GM12878 (cell line): ENCODE data around the gene ATCAY. TPM values are rescaled to one million over a fixed set of nuclear protein-coding genes. Genes with fewer than 3 reads are reported as not detected.

Experiments
- ATAC-seq: fragments of 200-7000 bp; cut with Tn5 transposase; 3 replicates; pipeline ENCODE4 v1.9.1; 2020; ENCODE audit warnings: mild to moderate bottlenecking, moderate library complexity
- BruUV-seq: library from RNA; stranded (reverse); fragments of 400-500 nt; replicated peaks from 2 replicates; lab custom pipeline; 2021; lab: Mats Ljungman, UMichigan
- CTCF ChIA-PET: fragments of 300-600 bp; sonication (Branson Sonifier 250); formaldehyde crosslinking; extraction: SDS; loops from one replicate; lab custom pipeline; 2021; ENCODE audit warnings: inconsistent platforms; lab: Yijun Ruan, JAX
- POLR2A ChIA-PET: fragments of 350-600 bp; formaldehyde crosslinking; extraction: SDS; loops from one replicate; lab custom pipeline; 2021; ENCODE audit warnings: inconsistent platforms; lab: Charles Lee
- RAD21 ChIA-PET: fragments of 300-600 bp; sonication (Branson Sonifier 250); formaldehyde crosslinking; loops from one replicate; lab custom pipeline; 2023; ENCODE audit warnings: antibody characterized with exemption; ENCODE audit not compliant: unreplicated experiment; lab: Charles Lee
- SMC1A ChIA-PET: fragments of 300-600 bp; sonication (Branson Sonifier 250); formaldehyde crosslinking; loops from one replicate; lab custom pipeline; 2023; ENCODE audit not compliant: unreplicated experiment, uncharacterized antibody; lab: Charles Lee
- DNase-seq: peaks from one replicate; pipeline ENCODE4 v3.0.0-alpha.2; 2011; ENCODE audit warnings: low read depth, low spot score
- FAIRE-seq: peaks from 3 replicates; lab custom pipeline; 2011; peaks lifted over from hg19 to GRCh38; lab: Jason Lieb, UNC
- H2AFZ ChIP-seq: 2 replicates; pipeline ENCODE4 v1.6.0; 2011; ENCODE audit warnings: low read depth, low read length, control low read depth; ENCODE audit not compliant: control insufficient read depth
- H3K27ac ChIP-seq: 2 replicates; pipeline ENCODE4 v1.5.1; 2011; ENCODE audit warnings: control low read depth; ENCODE audit not compliant: control insufficient read depth, insufficient read depth
- H3K27me3 ChIP-seq, 2 experiments: replicated peaks in 1 of 2; 2 replicates each; pipeline versions ENCODE4 v1.6.0 to v1.6.1; 2011; ENCODE audit warnings: low read length in 1 of 2; ENCODE audit not compliant: control insufficient read depth in 2 of 2, insufficient read depth in 2 of 2
- H3K36me3 ChIP-seq, 2 experiments: 2 replicates each; pipeline ENCODE4 v1.5.1; 2011; ENCODE audit warnings: low read length in 1 of 2; ENCODE audit not compliant: control insufficient read depth in 2 of 2, insufficient read depth in 2 of 2
- H3K4me1 ChIP-seq: 2 replicates; pipeline ENCODE4 v1.6.1; 2011; ENCODE audit warnings: mild to moderate bottlenecking, low read length, moderate library complexity, mixed read lengths; ENCODE audit not compliant: control insufficient read depth, insufficient read depth
- H3K4me2 ChIP-seq: 2 replicates; pipeline ENCODE4 v1.6.0; 2011; ENCODE audit warnings: control low read depth; ENCODE audit not compliant: control insufficient read depth, insufficient read depth
- H3K4me3 ChIP-seq: fragments of 200-600 bp; sonication (generic); 2 replicates; pipeline ENCODE4 v1.5.1; 2016
- H3K79me2 ChIP-seq: 2 replicates; pipeline ENCODE4 v1.6.0; 2011; ENCODE audit warnings: low read length; ENCODE audit not compliant: control insufficient read depth, insufficient read depth
- H3K9ac ChIP-seq: 2 replicates; pipeline ENCODE4 v1.8.0; 2011; ENCODE audit warnings: low read length, control low read depth, mixed read lengths; ENCODE audit not compliant: control insufficient read depth, insufficient read depth
- H3K9me3 ChIP-seq: replicated peaks from 3 replicates; pipeline ENCODE4 v1.5.1; 2011; ENCODE audit warnings: mild to moderate bottlenecking, low read length; ENCODE audit not compliant: control insufficient read depth, insufficient read depth
- H4K20me1 ChIP-seq: 2 replicates; pipeline ENCODE4 v1.6.0; 2011; ENCODE audit not compliant: control insufficient read depth, insufficient read depth
- CHD1 ChIP-seq: IDR thresholded peaks from 2 replicates; pipeline ENCODE4 v1.6.1; 2012; ENCODE audit warnings: low read depth, low read length, improper control_type of control experiment
- GATAD2B ChIP-seq: fragments of 450-650 bp; conservative IDR thresholded peaks from 2 replicates; pipeline ENCODE4 v1.6.1; 2017; ENCODE audit warnings: low read depth, mild to moderate bottlenecking, moderate library complexity
- PKNOX1 ChIP-seq: fragments of 450-650 bp; IDR thresholded peaks from 2 replicates; pipeline ENCODE4 v1.6.1; 2016; ENCODE audit warnings: mild to moderate bottlenecking
- WGBS: methylation state at CpG from one replicate; pipeline ENCODE4 v1.1.6; 2016; ENCODE audit warnings: low lambda C conversion rate; ENCODE audit not compliant: insufficient replicate concordance, insufficient coverage; ENCODE audit errors: missing lambda C conversion rate; 5-methylcytosine and 5-hydroxymethylcytosine counted together
- in situ Hi-C: fragments of 300-500 bp; cut with MboI; formaldehyde crosslinking; loops from 9 replicates; pipeline ENCODE4 v1.14.3; 2018; ENCODE audit warnings: mixed read lengths
- intact Hi-C: fragments of 100-400 bp; cut with micrococcal nuclease; formaldehyde crosslinking; loops from one replicate; pipeline ENCODE4 v1.14.2; 2022; ENCODE audit not compliant: unreplicated experiment
- polyA plus RNA-seq, 11 experiments: library from polyadenylated mRNA; depleted of rRNA in 4 of 11; unstranded in 6 of 11; stranded (reverse) in 5 of 11; fragments of >200 nt; fragmentation: Nextera tagmentation in 4 of 11; fragmentation: Illumina TruSeq in 1 of 11; extraction: Ambion mirVana in 4 of 11; extraction: Trizol in 1 of 11; gene quantifications; 1 replicate in 1 of 11; 2 replicates in 10 of 11; pipeline versions ENCODE4 v1.2.1 to v1.2.3, GENCODE V29; 2011 to 2016; ENCODE audit warnings: inconsistent platforms in 2 of 11, missing spikeins in 2 of 11, low read depth in 1 of 11
- total RNA-seq, 4 experiments: library from RNA; depleted of rRNA in 3 of 4; stranded (reverse); fragments of >200 nt in 3 of 4; fragmentation: Illumina TruSeq in 1 of 4; extraction: Trizol in 1 of 4; gene quantifications; 2 replicates each; pipeline versions ENCODE4 v1.2.1 to v1.2.3, GENCODE V29; 2013 to 2021

ATCAY gene
- total and polyA plus RNA-seq, 10 of the 15 experiments (the other 5 are each of a cell fraction or from before 2014, with no cell fraction given), result under 0.01 to 0.04 (median 0.02) TPM; not detected in 4

- no peak for ATAC-seq
Observed at GRCh38 chr19:3907626-3908265, 27.3 kb downstream of the ATCAY start.

More at GRCh38 chr19:3907626-3908265, 27.3 kb downstream of the ATCAY start:
- Histone ChIP-seq H3K9ac (no peak overlapping the region), H3K36me3 (no peaks in the 10 kb centered on the region), H3K4me3 (no peak overlapping the region), H3K79me2 (no peaks in the 10 kb centered on the region), H3K4me2 (no peak overlapping the region), H3K27me3 (no peaks in the 10 kb centered on the region), H3K9me3 (no peaks in the 10 kb centered on the region; the same call in 2 of the 3 replicates), H3K4me1 (no peaks in the 10 kb centered on the region), H2AFZ (no peak overlapping the region), H3K27ac (no peak overlapping the region), H4K20me1 (no peaks in the 10 kb centered on the region)
- ChIA-PET SMC1A (no interaction called here), POLR2A (no interaction called here), RAD21 (no interaction called here), CTCF (no interaction called here)
- no TSS peak for BruUV-seq
- DNase-seq (no peak), FAIRE-seq (no peak)
- in situ Hi-C loops (no loop called here), intact Hi-C loops (no loop called here)
- TF ChIP-seq PKNOX1 (no peak), CHD1 (no peak), GATAD2B (no peak)
- WGBS, result 64% methylated on average over 46 of the region's 50 CpGs
